NCI-H524 treated with DMSO at 0.1 percent for 48 hours (cell line): ENCODE data around the gene GLCE.
"Not testable (repeated sequence)": the region's sequence is repeated elsewhere in the genome, so short reads cannot be mapped to it uniquely, and the experiment has no call there.

Source experiments
- DNase-seq: peaks from one replicate; lab custom pipeline; 2025; lab: John Stamatoyannopoulos, UW

GLCE gene

DNA sequence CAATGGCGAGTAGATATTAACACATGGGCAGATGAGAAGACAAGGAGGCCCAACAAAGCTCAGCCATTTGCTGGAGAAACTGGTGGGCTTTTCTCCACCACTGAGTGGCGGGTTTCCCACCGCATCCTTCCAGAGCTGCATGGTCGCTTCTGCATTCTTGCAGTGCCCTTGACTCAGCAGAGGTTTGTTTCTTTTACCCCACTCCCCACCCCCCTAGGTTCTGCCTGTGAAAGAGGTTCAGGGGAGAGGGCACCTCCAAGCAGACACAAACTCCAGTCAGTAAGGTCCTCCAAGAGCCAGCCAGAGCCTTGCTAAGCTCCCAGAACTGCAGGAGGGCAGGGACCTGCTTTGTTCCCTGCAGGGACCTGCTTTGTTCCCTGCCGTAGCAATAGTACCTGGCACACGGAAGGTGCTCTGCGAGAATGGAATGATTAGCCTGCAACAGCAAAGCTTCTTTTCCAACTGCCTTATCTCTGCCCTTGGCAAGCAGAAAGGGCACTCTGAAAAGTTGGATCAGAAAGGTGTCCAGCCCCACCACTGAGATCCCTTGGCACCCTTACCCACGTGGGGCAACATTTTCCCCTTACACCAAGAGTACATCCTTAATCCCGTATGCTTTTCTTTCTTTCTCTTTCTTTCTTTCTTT is 139.6 kb downstream of the GLCE start:
- no peak for DNase-seq

- DNase-seq: not testable (repeated sequence)
Measured at GRCh38 chr15:69301101-69301500, 140.7 kb downstream of the GLCE start.

DNA sequence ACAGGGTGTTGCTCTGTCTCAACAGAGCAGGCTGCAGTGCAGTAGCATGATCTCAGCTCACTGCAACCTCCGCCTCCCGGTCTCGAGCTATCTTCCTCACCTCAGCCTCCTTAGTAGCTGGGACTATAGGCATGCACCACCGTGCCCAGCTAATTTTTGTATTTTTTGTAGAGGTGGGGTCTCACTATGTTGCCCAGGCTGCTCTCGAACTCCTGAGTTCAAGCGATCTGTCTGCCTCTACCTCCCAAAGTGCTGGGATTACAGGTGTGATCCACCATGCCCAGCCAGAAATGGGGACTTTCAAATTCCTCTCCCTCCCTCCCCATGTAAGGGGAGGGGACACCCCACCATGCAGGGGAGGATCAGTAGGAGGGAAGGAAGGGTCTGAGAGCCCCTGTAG is 141.7 kb downstream of the GLCE start:
- not testable (repeated sequence) for DNase-seq

GRCh38 chr15:69302929-69303328 is 142.5 kb downstream of the GLCE start:
- DNase-seq: no peak

- DNase-seq: no peak
Measured at GRCh38 chr15:69303337-69304181, 143.1 kb downstream of the GLCE start.

- DNase-seq: no peak
Measured at GRCh38 chr15:69304182-69304545, 143.7 kb downstream of the GLCE start.

GRCh38 chr15:69305204-69305931 is 144.9 kb downstream of the GLCE start:
- no peak for DNase-seq

DNA sequence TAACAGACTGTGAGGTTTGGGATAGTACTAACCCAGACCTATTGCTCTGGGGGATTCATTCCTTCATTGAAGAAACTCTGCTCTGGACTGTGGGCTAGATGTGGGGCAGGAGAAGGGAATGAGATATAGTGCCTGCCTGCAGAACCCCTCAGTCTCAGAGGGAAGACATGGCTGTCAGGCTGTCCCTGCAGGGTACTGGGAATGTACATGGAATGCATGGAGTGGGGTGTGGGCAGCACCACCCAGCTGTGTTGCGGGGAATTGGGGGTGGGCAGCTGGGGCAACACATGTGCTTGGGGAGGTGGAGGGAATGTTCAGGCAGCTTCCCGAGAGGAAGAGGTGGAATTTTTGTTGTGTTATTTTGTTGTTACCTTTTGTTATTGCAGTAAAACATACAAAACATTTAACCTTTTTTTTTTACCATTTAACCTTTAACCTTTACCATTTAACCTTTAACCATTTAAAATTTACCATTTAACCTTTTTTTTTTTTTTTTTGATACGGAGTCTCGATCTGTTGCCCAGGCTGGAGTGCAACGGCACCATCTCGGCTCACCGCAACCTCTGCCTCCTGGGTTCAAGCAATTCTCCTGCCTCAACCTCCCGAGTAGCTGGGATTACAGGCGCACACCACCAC is 145.6 kb downstream of the GLCE start:
- no peak for DNase-seq

DNA sequence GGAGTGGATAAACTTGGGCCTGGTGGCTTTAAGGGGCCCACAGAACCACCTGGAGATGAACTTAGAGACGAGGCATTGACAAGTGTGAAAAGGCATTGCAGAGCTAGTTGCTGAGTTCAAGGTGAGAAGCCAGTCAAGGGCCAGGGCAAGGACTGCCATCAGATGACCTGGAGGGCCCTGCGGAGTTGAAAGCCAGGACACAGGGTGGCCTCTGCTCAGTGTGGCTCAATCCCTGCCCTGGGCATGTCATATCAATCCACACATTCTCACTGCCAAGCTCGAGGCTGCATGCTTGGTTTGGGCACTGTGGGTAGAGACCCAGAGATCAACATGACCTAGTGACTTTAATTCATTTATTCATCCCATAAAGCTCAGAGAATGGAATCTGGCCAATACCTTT is 147.5 kb downstream of the GLCE start:
- no peak for DNase-seq

DNA sequence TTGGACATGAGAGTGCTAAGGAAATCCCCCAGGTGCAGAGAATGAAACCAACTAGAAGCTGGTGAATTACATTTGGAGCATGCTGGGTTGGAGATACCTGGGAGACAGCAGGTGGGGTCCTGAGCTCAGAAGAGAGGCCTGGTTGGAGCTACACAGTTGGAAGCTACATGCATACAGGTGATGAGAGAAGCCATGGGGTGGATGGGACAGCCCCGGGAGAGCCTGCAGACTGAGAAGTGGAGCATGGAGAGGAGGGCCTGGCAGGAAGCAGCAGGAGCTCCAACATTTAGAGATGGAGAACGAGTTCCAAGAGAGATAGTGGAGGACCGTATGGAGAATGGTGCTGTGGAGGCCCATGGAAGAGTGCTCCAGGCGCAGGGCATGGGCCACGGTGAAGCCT is 148.5 kb downstream of the GLCE start:
- no peak for DNase-seq

DNA sequence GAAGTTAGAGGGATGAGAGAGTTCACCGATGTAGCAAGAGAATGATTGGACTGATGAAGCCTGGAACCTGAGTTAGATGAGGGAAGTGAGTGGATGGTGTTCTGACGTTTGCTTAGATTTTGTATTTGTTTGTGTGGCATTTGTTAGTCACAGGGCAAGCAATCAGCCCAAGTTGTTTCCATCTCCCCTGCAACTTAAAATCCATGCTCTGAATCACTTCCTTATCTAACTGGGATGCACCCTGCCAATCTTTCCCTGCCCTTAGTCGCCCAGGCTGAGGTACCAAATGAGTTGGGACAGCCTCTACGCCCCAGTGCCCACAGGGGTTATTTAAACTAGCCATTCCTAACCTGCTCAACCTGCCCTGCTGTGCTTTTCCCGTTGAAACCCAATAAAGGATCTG is 150.9 kb downstream of the GLCE start:
- DNase-seq: no peak

DNA sequence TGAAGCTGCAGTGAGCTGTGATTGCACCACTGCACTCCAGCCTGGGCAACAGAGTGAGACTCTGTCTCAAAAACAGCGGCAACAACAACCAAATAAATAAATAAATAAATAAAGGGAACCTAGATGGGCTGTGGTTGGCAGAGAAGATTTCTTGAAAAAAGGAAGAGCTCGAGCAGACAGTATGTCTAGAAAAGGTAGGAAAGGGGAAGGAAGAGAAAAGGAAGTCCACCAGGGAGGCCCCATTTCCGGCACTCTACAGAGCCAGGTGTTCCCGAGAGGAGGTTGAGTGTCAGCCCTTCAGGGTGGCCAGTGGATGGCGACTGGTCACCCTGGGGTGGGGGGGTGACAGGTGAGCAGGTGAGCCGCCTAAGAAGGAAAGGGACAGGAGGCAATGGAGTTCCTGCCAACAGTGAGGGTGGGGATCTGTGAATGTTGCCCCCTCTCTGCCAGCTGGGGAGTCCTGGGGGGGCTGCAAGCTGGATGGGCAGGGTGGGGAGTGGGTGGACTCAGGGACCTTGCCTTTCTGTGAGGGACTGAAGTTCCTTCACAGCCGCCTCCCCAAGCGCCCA is 153.1 kb downstream of the GLCE start:
- DNase-seq: no peak

DNA sequence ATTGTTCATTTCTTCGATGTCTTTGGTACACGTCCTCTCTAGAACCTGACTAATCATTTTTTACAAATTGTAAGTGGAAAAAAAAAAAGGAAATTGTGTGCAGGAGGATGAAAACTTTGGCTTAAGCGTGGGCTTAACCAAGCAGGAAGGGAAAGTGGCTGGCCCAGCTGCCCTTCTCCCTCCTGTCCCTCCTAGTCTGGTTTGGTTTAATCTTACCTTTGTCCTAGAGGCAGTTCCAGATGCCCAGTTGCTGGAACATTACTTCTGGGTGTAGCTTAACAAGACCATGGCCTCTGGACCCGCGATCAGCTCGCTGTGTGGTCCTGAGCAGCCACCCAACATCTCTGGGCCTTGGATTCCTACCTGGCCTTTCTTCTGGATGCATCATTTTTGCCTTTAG is 153.7 kb downstream of the GLCE start:
- DNase-seq: no peak

- no peak for DNase-seq
Measured at GRCh38 chr15:69314736-69315135, 154.3 kb downstream of the GLCE start.

DNA sequence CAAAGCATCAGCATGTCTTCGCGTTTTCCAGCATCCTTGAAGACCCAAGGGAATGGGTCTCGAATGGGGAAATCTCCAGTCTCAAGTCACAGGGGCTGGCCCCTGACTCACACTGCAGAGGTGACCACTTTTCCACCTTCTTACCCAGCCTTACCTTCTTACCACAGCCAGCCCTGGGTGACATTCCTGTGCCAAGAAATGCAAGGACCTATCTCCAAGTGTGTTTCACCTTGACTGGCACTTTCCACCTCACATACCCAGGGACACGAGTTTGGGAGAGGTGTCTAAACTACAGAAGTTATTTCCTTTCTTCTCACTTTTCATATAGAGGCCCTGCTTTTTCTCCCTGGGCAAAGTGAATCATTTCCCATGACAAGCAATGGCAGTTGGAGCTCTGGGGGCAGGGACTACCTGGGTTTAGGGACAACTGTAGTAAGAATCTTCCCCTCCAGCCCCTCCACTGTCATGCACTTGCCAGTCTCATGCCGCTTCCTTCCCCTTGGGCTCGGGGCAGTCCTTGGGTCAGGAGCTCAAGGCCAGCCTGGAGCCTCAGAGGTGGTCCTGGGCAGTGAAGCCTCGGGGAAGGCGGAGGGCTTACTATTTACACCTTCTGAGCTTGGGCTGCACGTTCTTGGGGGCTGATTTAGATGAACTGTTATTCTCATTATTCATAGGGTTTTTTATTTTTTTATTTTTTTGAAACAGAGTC is 155.1 kb downstream of the GLCE start:
- no peak for DNase-seq

- DNase-seq: no peak
Measured at GRCh38 chr15:69316291-69316690, 155.9 kb downstream of the GLCE start.

DNA sequence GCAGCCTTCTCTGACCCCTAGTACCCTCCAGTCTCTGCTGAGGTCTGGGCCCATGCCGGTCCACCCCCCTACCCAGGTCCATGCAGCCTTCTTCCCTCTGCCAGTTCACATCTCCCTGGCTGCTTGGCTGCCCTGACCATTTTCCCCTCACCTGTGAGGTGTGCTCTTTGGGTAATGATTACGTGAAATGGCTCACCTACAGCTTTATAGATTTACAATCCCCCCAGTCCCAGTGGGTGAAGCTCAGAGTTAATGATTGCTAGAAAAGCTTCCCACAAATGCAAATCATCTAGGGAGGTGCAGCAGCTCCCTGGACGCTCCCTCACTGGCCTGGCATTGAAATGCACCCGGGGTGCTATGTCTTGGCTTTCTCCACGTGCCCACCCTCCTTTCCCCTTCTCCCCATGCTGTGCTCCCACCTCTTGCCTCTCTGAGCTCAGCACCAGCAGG is 157.0 kb downstream of the GLCE start:
- DNase-seq: no peak

DNA sequence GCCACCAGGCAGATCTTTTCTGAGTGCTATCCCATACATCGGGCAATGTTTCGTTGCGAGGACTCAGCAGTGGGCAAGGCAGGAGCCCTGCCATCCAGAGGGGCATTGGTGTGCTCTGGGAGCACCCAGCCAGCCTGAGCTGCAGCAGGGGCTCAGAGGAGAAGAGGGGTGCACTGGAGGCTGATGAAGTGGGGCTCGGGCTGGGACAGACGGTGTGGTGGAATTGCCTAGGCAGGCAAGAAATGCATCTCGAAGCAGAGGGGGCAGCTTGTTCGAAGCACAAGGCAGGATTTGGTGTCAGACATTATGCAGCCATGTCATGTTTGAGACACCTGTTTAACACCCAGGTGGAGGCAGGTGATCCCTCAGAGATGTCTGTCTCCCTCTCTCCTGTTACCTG is 157.6 kb downstream of the GLCE start:
- DNase-seq: no peak

DNA sequence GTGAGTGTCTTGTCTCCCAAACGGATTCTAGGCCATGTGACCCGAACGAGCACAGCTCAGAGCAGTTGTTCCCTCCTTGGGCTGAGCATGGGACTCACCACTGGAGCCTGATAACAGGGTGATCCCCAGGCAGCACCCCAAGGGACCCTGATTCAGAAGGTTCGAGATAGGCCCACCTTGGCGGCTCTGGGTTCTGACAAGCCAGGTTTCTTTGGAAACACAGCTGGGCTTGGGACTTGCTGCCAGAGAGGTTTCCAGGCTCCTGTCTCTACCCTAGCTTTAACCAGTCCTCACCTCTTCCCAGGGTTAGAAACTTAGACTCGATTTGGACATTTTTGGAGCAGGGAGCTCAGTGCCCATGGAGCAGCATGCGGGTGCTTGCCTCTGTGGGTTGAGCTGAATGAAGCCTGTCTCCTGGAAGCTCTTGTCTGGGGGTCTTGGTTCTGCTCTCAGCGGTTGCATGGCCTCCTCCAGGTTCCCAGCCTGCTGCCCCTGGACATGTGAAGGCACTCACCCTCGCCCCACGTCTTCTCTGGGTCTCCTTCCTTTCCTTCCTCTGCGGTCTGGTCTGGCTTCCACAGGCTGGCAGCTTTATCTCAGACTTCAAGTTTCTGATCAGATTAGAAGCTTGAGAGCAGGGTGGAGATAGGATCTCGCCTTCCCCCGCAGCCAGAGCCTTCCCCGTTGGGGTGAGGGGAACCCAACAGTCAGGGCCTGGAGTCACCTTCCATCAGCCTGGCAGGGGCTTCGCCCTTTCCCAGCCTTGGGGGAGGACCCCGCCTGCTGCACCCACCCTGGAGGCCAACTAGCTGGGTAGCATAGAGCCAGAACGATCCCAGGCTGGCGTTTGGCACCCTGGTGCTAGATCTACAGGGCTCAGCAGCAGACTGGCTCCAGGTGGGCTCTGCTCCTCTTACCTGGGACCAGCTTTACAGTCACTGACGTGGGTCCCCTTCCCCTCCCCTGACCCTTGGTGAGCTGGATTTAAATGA is 159.2 kb downstream of the GLCE start:
- DNase-seq: no peak

- no peak for DNase-seq
Measured at GRCh38 chr15:69320977-69321554, 160.6 kb downstream of the GLCE start.
